IMR-90 (cell line): ENCODE data around the gene FGF12. TPM values are rescaled to one million over a fixed set of nuclear protein-coding genes. Genes with fewer than 3 reads are reported as not detected.
A peak's percentile ranks its signal among the peaks of the same experiment; 100 is the strongest.

Experiments
- ATAC-seq: fragments of 200-7000 bp; cut with Tn5 transposase; 2 replicates; pipeline ENCODE4 v1.9.1; 2020; ENCODE audit warnings: low read depth, mild to moderate bottlenecking, moderate library complexity
- BruUV-seq: library from RNA; stranded (reverse); fragments of 400-500 nt; replicated peaks from 2 replicates; lab custom pipeline; 2021; lab: Mats Ljungman, UMichigan
- CTCF ChIA-PET: fragments of 300-600 bp; formaldehyde crosslinking; extraction: SDS; loops from one replicate; lab custom pipeline; 2021; ENCODE audit warnings: antibody characterized with exemption; lab: Yijun Ruan, JAX
- POLR2A ChIA-PET: fragments of 300-600 bp; sonication (Branson Sonifier 250); formaldehyde crosslinking; loops from one replicate; lab custom pipeline; 2022; ENCODE audit warnings: antibody characterized with exemption; ENCODE audit not compliant: unreplicated experiment; lab: Charles Lee
- DNase-seq: peaks from one replicate; pipeline ENCODE4 v3.0.0; 2013
- H2AFZ ChIP-seq: replicated peaks from 2 replicates; pipeline ENCODE3; 2013; ENCODE audit warnings: low read length, mild to moderate bottlenecking; ENCODE audit not compliant: poor library complexity
- H2AK5ac ChIP-seq: 2 replicates; pipeline ENCODE4 v1.6.1; 2013; ENCODE audit warnings: low read depth, low read length, inconsistent platforms
- H2AK9ac ChIP-seq: replicated peaks from 2 replicates; pipeline ENCODE3; 2013; ENCODE audit warnings: mild to moderate bottlenecking, low read depth, low read length, moderate library complexity; ENCODE audit not compliant: poor library complexity
- H2BK120ac ChIP-seq: 2 replicates; pipeline ENCODE4 v1.6.1; 2013; ENCODE audit warnings: low read depth, low read length, inconsistent platforms
- H2BK15ac ChIP-seq: 3 replicates; pipeline ENCODE4 v1.6.1; 2013; ENCODE audit warnings: low read depth, low read length, inconsistent platforms
- H2BK20ac ChIP-seq: 2 replicates; pipeline ENCODE4 v1.6.1; 2013; ENCODE audit warnings: low read depth, mild to moderate bottlenecking, inconsistent platforms, low read length, moderate library complexity
- H2BK5ac ChIP-seq: 2 replicates; pipeline ENCODE4 v1.6.1; 2013; ENCODE audit warnings: mild to moderate bottlenecking, low read depth, low read length, inconsistent platforms; ENCODE audit not compliant: poor library complexity, severe bottlenecking
- H3K14ac ChIP-seq: replicated peaks from 2 replicates; pipeline ENCODE4 v1.6.1; 2013; ENCODE audit warnings: low read depth, low read length, inconsistent platforms
- H3K18ac ChIP-seq: 2 replicates; pipeline ENCODE4 v1.6.1; 2013; ENCODE audit warnings: low read depth, low read length, control low read depth
- H3K23ac ChIP-seq: 2 replicates; pipeline ENCODE4 v1.6.1; 2013; ENCODE audit warnings: low read depth, low read length, inconsistent platforms
- H3K27ac ChIP-seq: 2 replicates; pipeline ENCODE4 v1.5.1; 2013; ENCODE audit warnings: mild to moderate bottlenecking, control low read depth, low read length; ENCODE audit not compliant: insufficient read depth
- H3K27me3 ChIP-seq: 2 replicates; pipeline ENCODE4 v1.6.1; 2013; ENCODE audit warnings: low read length; ENCODE audit not compliant: control insufficient read depth, insufficient read depth
- H3K36me3 ChIP-seq: 2 replicates; pipeline ENCODE4 v1.6.1; 2013; ENCODE audit warnings: low read length, mixed read lengths; ENCODE audit not compliant: control insufficient read depth, insufficient read depth
- H3K4ac ChIP-seq: 2 replicates; pipeline ENCODE4 v1.6.1; 2013; ENCODE audit warnings: low read depth, low read length, inconsistent platforms
- H3K4me1 ChIP-seq: 2 replicates; pipeline ENCODE4 v1.6.1; 2013; ENCODE audit warnings: low read length, mixed read lengths; ENCODE audit not compliant: control insufficient read depth, insufficient read depth
- H3K4me2 ChIP-seq: 2 replicates; pipeline ENCODE4 v1.6.1; 2013; ENCODE audit warnings: low read depth, mild to moderate bottlenecking, control low read depth, low read length, moderate library complexity
- H3K4me3 ChIP-seq: 2 replicates; pipeline ENCODE4 v1.5.1; 2013; ENCODE audit warnings: low read depth, mild to moderate bottlenecking, control low read depth, low read length, moderate library complexity; ENCODE audit not compliant: insufficient read depth
- H3K56ac ChIP-seq: 2 replicates; pipeline ENCODE4 v1.6.1; 2013; ENCODE audit warnings: low read length, inconsistent platforms; ENCODE audit not compliant: insufficient read depth; ENCODE audit errors: extremely low read depth
- H3K79me1 ChIP-seq, 2 experiments: 2 replicates each; pipeline ENCODE4 v1.6.1; 2013; ENCODE audit warnings: low read length in 2 of 2, inconsistent platforms in 1 of 2, low read depth in 1 of 2
- H3K9ac ChIP-seq: 2 replicates; pipeline ENCODE4 v1.6.1; 2013; ENCODE audit warnings: low read depth, low read length, control low read depth
- H3K9me1 ChIP-seq: 2 replicates; pipeline ENCODE4 v1.6.1; 2013; ENCODE audit warnings: low read length, inconsistent platforms; ENCODE audit not compliant: insufficient read depth
- H3K9me3 ChIP-seq: 2 replicates; pipeline ENCODE4 v1.6.1; 2013; ENCODE audit warnings: low read length; ENCODE audit not compliant: control insufficient read depth, insufficient read depth
- H4K20me1 ChIP-seq: 2 replicates; pipeline ENCODE4 v1.6.1; 2013; ENCODE audit warnings: low read length, inconsistent platforms; ENCODE audit not compliant: insufficient read depth
- H4K5ac ChIP-seq: 2 replicates; pipeline ENCODE4 v1.6.1; 2013; ENCODE audit warnings: mild to moderate bottlenecking, low read depth, low read length, control low read depth
- H4K8ac ChIP-seq, 2 experiments: 2 replicates each; pipeline ENCODE4 v1.6.1; 2013; ENCODE audit warnings: low read depth in 2 of 2, low read length in 2 of 2, control low read depth in 1 of 2, inconsistent platforms in 1 of 2
- H4K91ac ChIP-seq: 2 replicates; pipeline ENCODE4 v1.6.1; 2013; ENCODE audit warnings: low read depth, low read length, inconsistent platforms; ENCODE audit not compliant: insufficient read depth
- MAFK ChIP-seq: IDR thresholded peaks from 2 replicates; pipeline ENCODE4 v1.6.1; 2012; ENCODE audit warnings: low read depth, low read length, improper control_type of control experiment
- NFE2L2 ChIP-seq: fragments of 150-350 bp; IDR thresholded peaks from 2 replicates; pipeline ENCODE4 v1.6.1; 2016; ENCODE audit warnings: low read depth, mild to moderate bottlenecking, low read length
- dilution Hi-C: fragments of 300-500 bp; cut with HindIII; formaldehyde crosslinking; loops from one replicate; pipeline ENCODE4 v1.14.3; 2018; ENCODE audit warnings: low sequenced_read_pairs; ENCODE audit not compliant: unreplicated experiment
- in situ Hi-C: fragments of 300-500 bp; cut with MboI; formaldehyde crosslinking; loops from 3 replicates; pipeline ENCODE4 v1.14.3; 2019; ENCODE audit warnings: low sequenced_read_pairs, inconsistent platforms, mixed read lengths
- intact Hi-C: fragments of 100-400 bp; cut with micrococcal nuclease; formaldehyde crosslinking; loops from 2 replicates; pipeline ENCODE4 v1.10.0; 2022
- polyA plus RNA-seq, 3 experiments: library from polyadenylated mRNA; depleted of rRNA; stranded (reverse); fragments of >200 nt; gene quantifications; 2 replicates each; pipeline ENCODE4 v1.2.3, GENCODE V29; 2012; ENCODE audit warnings: low replicate concordance in 1 of 3
- total RNA-seq: library from RNA; depleted of rRNA; stranded (reverse); fragments of >200 nt; gene quantifications from 2 replicates; pipeline ENCODE4 v1.2.3, GENCODE V29; 2012

FGF12 gene
- total and polyA plus RNA-seq, 2 of the 4 experiments (the other 2 are of a cell fraction): not detected

GRCh38 chr3:192563417-192563816 is 163.9 kb downstream of the FGF12 start:
- no peak overlapping the region for H3K18ac ChIP-seq
- H3K27ac ChIP-seq: no peak overlapping the region
- TF ChIP-seq NFE2L2 (no peak), MAFK (peak; percentile 57)
- no peaks in the 10 kb centered on the region for H3K36me3 ChIP-seq
- no peak overlapping the region for H2BK120ac ChIP-seq
- H3K14ac ChIP-seq: no peak overlapping the region
- H3K9me3 ChIP-seq: no peaks in the 10 kb centered on the region
- H2AK9ac ChIP-seq: no peak overlapping the region
- no peak overlapping the region for H3K9ac ChIP-seq
- no peak overlapping the region for H3K23ac ChIP-seq
- no peak overlapping the region for H2AFZ ChIP-seq
- ChIA-PET POLR2A (no interaction called here), CTCF (no interaction called here)
- no peak overlapping the region for H2BK15ac ChIP-seq
- intact Hi-C loops: loop anchor here (10.0 kb wide), 1 partner anchor 1211 kb away; no protein-coding TSS in a partner anchor
- no peak overlapping the region for H4K5ac ChIP-seq
- no peak overlapping the region for H2AK5ac ChIP-seq
- no peaks in the 10 kb centered on the region for H4K20me1 ChIP-seq
- no peak overlapping the region for H4K8ac ChIP-seq
- no peaks in the 10 kb centered on the region for H3K79me1 ChIP-seq
- ATAC-seq (no peak), DNase-seq (no peak)
- no peak overlapping the region for H4K91ac ChIP-seq
- H3K4me1 ChIP-seq: no peaks in the 10 kb centered on the region
- H3K56ac ChIP-seq: no peak overlapping the region
- in situ Hi-C loops: loop anchor here (10.0 to 25.0 kb wide), 2 partner anchors 474 to 1011 kb away; no protein-coding TSS in a partner anchor
- H3K4me3 ChIP-seq: no peak overlapping the region
- no TSS peak for BruUV-seq
- no peak overlapping the region for H2BK20ac ChIP-seq
- no peak overlapping the region for H2BK5ac ChIP-seq
- no peaks in the 10 kb centered on the region for H3K9me1 ChIP-seq
- H3K4me2 ChIP-seq: no peak overlapping the region
- H3K4ac ChIP-seq: no peak overlapping the region
- no peaks in the 10 kb centered on the region for H3K27me3 ChIP-seq
- dilution Hi-C loops: no loop called here
